SK-N-MC (cell line): ENCODE data around the gene ASTN2.

Experiments used
- EZH2 ChIP-seq: fragments of 200-600 bp; sonication (generic); IDR thresholded peaks from one replicate; pipeline ENCODE4 v1.6.1; 2017; ENCODE audit warnings: antibody characterized with exemption
- FOXP2 ChIP-seq: optimal IDR thresholded peaks from 2 replicates; pipeline ENCODE3; 2011; ENCODE audit warnings: mild to moderate bottlenecking, moderate library complexity; ENCODE audit not compliant: insufficient read depth; ENCODE audit errors: extremely low read length, control extremely low read depth
- POLR2AphosphoS5 ChIP-seq: IDR thresholded peaks from 2 replicates; pipeline ENCODE4 v1.6.1; 2012; ENCODE audit warnings: mild to moderate bottlenecking, low read depth, low read length, borderline replicate concordance

GRCh38 chr9:117460743-117461142, 45.9 kb upstream of the ASTN2 start:
- no peak for TF ChIP-seq EZH2
- no peak for TF ChIP-seq POLR2AphosphoS5
- TF ChIP-seq FOXP2, result no peak
